Right lobe of liver (tissue), 4 donors: ENCODE measurements around the gene ARHGAP33.

ENCODE experiments used
- POLR2A ChIP-seq: fragments of 450-650 bp; IDR thresholded peaks from one replicate; pipeline ENCODE4 v1.6.1; 2017; ENCODE audit warnings: antibody characterized with exemption, mild to moderate bottlenecking
- TF ChIP-seq, protein P1 (sequence below), 4 donors: fragments of 200-600 bp in 3 of 4; fragments of 450-650 bp in 1 of 4; IDR thresholded peaks; one replicate each; pipeline versions ENCODE4 v1.5.1 to v1.8.0; 2016 to 2022; ENCODE audit warnings: antibody characterized with exemption in 4 of 4, mild to moderate bottlenecking in 2 of 4
- donor health status: DM: no; HTN: no; CAD: no.
- donor health status: DM: no; HTN: no; CAD: no.
- donor health status: DM: no; HTN: yes; CAD: no.

DNA sequence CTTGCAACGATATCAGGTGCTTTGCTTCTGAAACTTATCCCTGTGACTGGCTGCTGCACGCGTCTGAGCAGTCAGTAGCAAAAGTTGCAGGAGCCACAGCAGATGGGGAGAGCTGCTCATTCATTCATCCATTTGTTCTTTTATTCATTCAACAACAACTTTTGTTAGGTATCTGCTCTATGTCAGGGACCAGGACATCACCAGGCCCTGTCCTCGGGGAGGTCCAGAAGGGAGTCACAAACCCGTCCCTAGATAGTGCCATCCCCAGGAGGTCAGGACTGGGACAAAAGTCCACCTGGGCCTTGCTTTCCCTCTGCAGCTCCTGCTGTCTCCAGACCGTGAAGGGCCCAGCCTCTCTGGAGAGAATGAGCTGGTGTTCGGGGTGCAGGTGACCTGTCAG is 2.6 kb downstream of the ARHGAP33 start:
- TF ChIP-seq, protein P1, sequence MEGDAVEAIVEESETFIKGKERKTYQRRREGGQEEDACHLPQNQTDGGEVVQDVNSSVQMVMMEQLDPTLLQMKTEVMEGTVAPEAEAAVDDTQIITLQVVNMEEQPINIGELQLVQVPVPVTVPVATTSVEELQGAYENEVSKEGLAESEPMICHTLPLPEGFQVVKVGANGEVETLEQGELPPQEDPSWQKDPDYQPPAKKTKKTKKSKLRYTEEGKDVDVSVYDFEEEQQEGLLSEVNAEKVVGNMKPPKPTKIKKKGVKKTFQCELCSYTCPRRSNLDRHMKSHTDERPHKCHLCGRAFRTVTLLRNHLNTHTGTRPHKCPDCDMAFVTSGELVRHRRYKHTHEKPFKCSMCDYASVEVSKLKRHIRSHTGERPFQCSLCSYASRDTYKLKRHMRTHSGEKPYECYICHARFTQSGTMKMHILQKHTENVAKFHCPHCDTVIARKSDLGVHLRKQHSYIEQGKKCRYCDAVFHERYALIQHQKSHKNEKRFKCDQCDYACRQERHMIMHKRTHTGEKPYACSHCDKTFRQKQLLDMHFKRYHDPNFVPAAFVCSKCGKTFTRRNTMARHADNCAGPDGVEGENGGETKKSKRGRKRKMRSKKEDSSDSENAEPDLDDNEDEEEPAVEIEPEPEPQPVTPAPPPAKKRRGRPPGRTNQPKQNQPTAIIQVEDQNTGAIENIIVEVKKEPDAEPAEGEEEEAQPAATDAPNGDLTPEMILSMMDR (IDR thresholded peaks at IDR 0.05) = no peak
- no peak for TF ChIP-seq POLR2A
